GM23338 (cell line): ENCODE data around the gene CD109. TPM values are rescaled to one million over a fixed set of nuclear protein-coding genes. Genes with fewer than 3 reads are reported as not detected.

Experiments used
- ATAC-seq: fragments of 200-7000 bp; cut with Tn5 transposase; 3 replicates; pipeline ENCODE4 v1.9.1; 2020
- DNase-seq: peaks from one replicate; pipeline ENCODE4 v3.0.0-alpha.2; 2015; ENCODE audit warnings: low spot score
- H2AFZ ChIP-seq: fragments of 200-600 bp; sonication (generic); 2 replicates; pipeline ENCODE4 v1.8.0; 2016; ENCODE audit warnings: antibody characterized with exemption, mild to moderate bottlenecking, moderate library complexity
- H3F3A ChIP-seq: fragments of 200-600 bp; sonication (generic); replicated peaks from 2 replicates; pipeline ENCODE4 v1.8.0; 2017; ENCODE audit warnings: antibody characterized with exemption, mixed run types, low read depth
- H3K27ac ChIP-seq: fragments of 200-600 bp; sonication (generic); 2 replicates; pipeline ENCODE4 v1.6.1; 2016; ENCODE audit warnings: low read depth
- H3K27me3 ChIP-seq: fragments of 200-600 bp; sonication (generic); 2 replicates; pipeline ENCODE4 v1.8.0; 2016; ENCODE audit warnings: mild to moderate bottlenecking, mixed run types, moderate library complexity; ENCODE audit not compliant: insufficient read depth
- H3K36me3 ChIP-seq: fragments of 200-600 bp; sonication (generic); 2 replicates; pipeline ENCODE4 v1.8.0; 2016; ENCODE audit warnings: mild to moderate bottlenecking; ENCODE audit not compliant: insufficient read depth
- H3K4me1 ChIP-seq: fragments of 200-600 bp; sonication (generic); 2 replicates; pipeline ENCODE4 v1.8.0; 2016; ENCODE audit warnings: mild to moderate bottlenecking, moderate library complexity; ENCODE audit not compliant: insufficient read depth
- H3K4me2 ChIP-seq: fragments of 200-600 bp; sonication (generic); 2 replicates; pipeline ENCODE4 v1.7.1; 2017; ENCODE audit warnings: mixed run types
- H3K4me3 ChIP-seq: fragments of 200-600 bp; sonication (generic); 2 replicates; pipeline ENCODE4 v1.6.1; 2016; ENCODE audit warnings: mixed run types
- H3K79me2 ChIP-seq: fragments of 200-600 bp; sonication (generic); replicated peaks from 2 replicates; pipeline ENCODE4 v1.8.0; 2017; ENCODE audit warnings: mild to moderate bottlenecking; ENCODE audit not compliant: insufficient read depth
- H3K9me2 ChIP-seq: fragments of 200-600 bp; sonication (generic); 2 replicates; pipeline ENCODE4 v1.8.0; 2017; ENCODE audit not compliant: insufficient read depth
- H4K20me1 ChIP-seq: fragments of 200-600 bp; sonication (generic); replicated peaks from 2 replicates; pipeline ENCODE4 v1.8.0; 2017; ENCODE audit warnings: mild to moderate bottlenecking; ENCODE audit not compliant: insufficient read depth
- H3K27ac Mint-ChIP-seq: 2 replicates; pipeline ENCODE4 v1.8.0; 2020; ENCODE audit warnings: inconsistent platforms, mild to moderate bottlenecking, moderate library complexity, mixed read lengths
- H3K27me3 Mint-ChIP-seq: 3 replicates; pipeline ENCODE4 v1.8.0; 2022; ENCODE audit warnings: low read depth, mild to moderate bottlenecking, moderate library complexity, mixed read lengths, inconsistent platforms; ENCODE audit not compliant: insufficient read depth, poor library complexity
- H3K36me3 Mint-ChIP-seq: 3 replicates; pipeline ENCODE4 v1.8.0; 2021; ENCODE audit warnings: low read depth, mild to moderate bottlenecking, inconsistent platforms, moderate library complexity, mixed read lengths
- H3K4me1 Mint-ChIP-seq: 3 replicates; pipeline ENCODE4 v1.8.0; 2020; ENCODE audit warnings: mild to moderate bottlenecking, inconsistent platforms, mixed read lengths
- H3K4me3 Mint-ChIP-seq: 3 replicates; pipeline ENCODE4 v1.8.0; 2021; ENCODE audit warnings: moderate library complexity, mild to moderate bottlenecking, inconsistent platforms, mixed read lengths
- H3K9me3 Mint-ChIP-seq: 3 replicates; pipeline ENCODE4 v1.8.0; 2020; ENCODE audit warnings: moderate library complexity, mild to moderate bottlenecking, inconsistent platforms, mixed read lengths
- CREB1 ChIP-seq: fragments of 250-450 bp; sonication (Bioruptor Pico); IDR thresholded peaks from 2 replicates; pipeline ENCODE4 v1.5.0; 2020; ENCODE audit warnings: low read depth, mild to moderate bottlenecking, moderate library complexity
- CTCF ChIP-seq, 2 experiments: fragments of 200-600 bp in 1 of 2; sonication (generic) in 1 of 2; conservative IDR thresholded peaks; 2 replicates each; pipeline versions ENCODE4 v1.5.1 to v1.6.1; 2016 to 2017; ENCODE audit warnings: antibody characterized with exemption in 2 of 2, low read depth in 2 of 2, mild to moderate bottlenecking in 2 of 2, moderate library complexity in 1 of 2
- ETS1 ChIP-seq: IDR thresholded peaks from 2 replicates; pipeline ENCODE4 v1.6.1; 2016; ENCODE audit warnings: antibody characterized with exemption
- EZH2 ChIP-seq: fragments of 200-600 bp; sonication (generic); IDR thresholded peaks from one replicate; pipeline ENCODE4 v1.8.0; 2017; ENCODE audit warnings: antibody characterized with exemption, mild to moderate bottlenecking, low read depth; ENCODE audit not compliant: unreplicated experiment
- EZH2phosphoT487 ChIP-seq: fragments of 200-600 bp; sonication (generic); IDR thresholded peaks from one replicate; pipeline ENCODE4 v1.8.1; 2018; ENCODE audit warnings: antibody characterized with exemption; ENCODE audit not compliant: unreplicated experiment
- JUNB ChIP-seq: IDR thresholded peaks from one replicate; pipeline ENCODE4 v1.6.1; 2016; ENCODE audit warnings: antibody characterized with exemption; ENCODE audit not compliant: unreplicated experiment
- NANOG ChIP-seq: IDR thresholded peaks from 2 replicates; pipeline ENCODE4 v1.6.1; 2016; ENCODE audit warnings: antibody characterized with exemption, borderline replicate concordance
- POLR2AphosphoS5 ChIP-seq: IDR thresholded peaks from 2 replicates; pipeline ENCODE4 v1.6.1; 2016; ENCODE audit warnings: antibody characterized with exemption, low read depth
- REST ChIP-seq: IDR thresholded peaks from one replicate; pipeline ENCODE4 v1.6.1; 2018; ENCODE audit warnings: antibody characterized with exemption; ENCODE audit not compliant: unreplicated experiment
- STAT1 ChIP-seq: IDR thresholded peaks from one replicate; pipeline ENCODE4 v1.6.1; 2016; ENCODE audit warnings: antibody characterized with exemption; ENCODE audit not compliant: unreplicated experiment
- ZNF114 ChIP-seq: fragments of 250-450 bp; sonication (Bioruptor Pico); IDR thresholded peaks from 2 replicates; pipeline ENCODE4 v1.5.0; 2020; ENCODE audit warnings: mild to moderate bottlenecking, moderate library complexity
- ZNF331 ChIP-seq: fragments of 250-450 bp; sonication (Bioruptor Pico); IDR thresholded peaks from 2 replicates; pipeline ENCODE4 v1.5.0; 2020; ENCODE audit warnings: low read depth, mild to moderate bottlenecking, moderate library complexity
- ZNF462 ChIP-seq: fragments of 250-450 bp; sonication (Bioruptor Pico); IDR thresholded peaks from 2 replicates; pipeline ENCODE4 v1.5.0; 2020; ENCODE audit warnings: mild to moderate bottlenecking, moderate library complexity
- polyA plus RNA-seq: library from polyadenylated mRNA; unstranded; fragments of >200 nt; fragmentation: Nextera tagmentation; extraction: Ambion mirVana; gene quantifications from 2 replicates; pipeline ENCODE4 v1.2.1, GENCODE V29; 2016
- total RNA-seq: library from RNA; depleted of rRNA; stranded (reverse); fragments of >200 nt; shearing (Covaris generic); gene quantifications from 2 replicates; pipeline ENCODE4 v1.2.3, GENCODE V29; 2014

The CD109 gene
- total and polyA plus RNA-seq, 2 experiments from 2014 or later: 1.1 to 5.3 TPM

- no peaks in the 10 kb centered on the region for H3K36me3 ChIP-seq
- H3K9me3 Mint-ChIP-seq: no peaks in the 10 kb centered on the region
- no peaks in the 10 kb centered on the region for H3K4me1 ChIP-seq
- no peaks in the 10 kb centered on the region for H3K79me2 ChIP-seq
- no peak overlapping the region for H3K27ac Mint-ChIP-seq
- H3K4me3 Mint-ChIP-seq: no peak overlapping the region
- H3K27ac ChIP-seq: no peak overlapping the region
- H3K4me1 Mint-ChIP-seq: no peaks in the 10 kb centered on the region
- no peaks in the 10 kb centered on the region for H3K9me2 ChIP-seq
- no peaks in the 10 kb centered on the region for H3K27me3 Mint-ChIP-seq
- no peaks in the 10 kb centered on the region for H3K27me3 ChIP-seq
- H3K4me3 ChIP-seq: no peak overlapping the region
- no peak overlapping the region for H2AFZ ChIP-seq
- H3K4me2 ChIP-seq: no peak overlapping the region
- no peaks in the 10 kb centered on the region for H4K20me1 ChIP-seq
- ATAC-seq (no peak), DNase-seq (no peak)
- no peaks in the 10 kb centered on the region for H3F3A ChIP-seq
- no peak for TF ChIP-seq EZH2phosphoT487
- TF ChIP-seq STAT1: no peak
- TF ChIP-seq ZNF462: no peak
- no peak for TF ChIP-seq ZNF331 (CRISPR knock-in tag)
- TF ChIP-seq REST: no peak
- no peak for TF ChIP-seq CREB1 (CRISPR knock-in tag)
- no peak for TF ChIP-seq ZNF114 (CRISPR knock-in tag)
- TF ChIP-seq POLR2AphosphoS5: no peak
- TF ChIP-seq ETS1: no peak
- no peak for TF ChIP-seq NANOG
- no peak for TF ChIP-seq CTCF (conservative IDR thresholded peaks at IDR 0.05; ENCODE audit: low read depth in 2 of 2)
- no peak for TF ChIP-seq JUNB
- no peak for TF ChIP-seq EZH2
- no peaks in the 10 kb centered on the region for H3K36me3 Mint-ChIP-seq
Measured at GRCh38 chr6:73774311-73774774, 78.3 kb downstream of the CD109 start.
